ENCODE data around the gene RNGTT.

- TF ChIP-seq CTCF (conservative IDR thresholded peaks at IDR 0.05), result no peak
- TF ChIP-seq EZH2 (IDR thresholded peaks at IDR 0.05; ENCODE audit: low read depth), result no peak
These were observed 200.3 kb downstream of the RNGTT start for GRCh38 chr6:88763160-88763559.
